Measurements from ENCODE around the gene CTNNA3. TPM values are rescaled to one million over a fixed set of nuclear protein-coding genes. Genes with fewer than 3 reads are reported as not detected.

Gene CTNNA3
- total and polyA plus RNA-seq, 10 donors, result 0.03 to 2.4 (median 0.76) TPM; not detected in 1

DNA sequence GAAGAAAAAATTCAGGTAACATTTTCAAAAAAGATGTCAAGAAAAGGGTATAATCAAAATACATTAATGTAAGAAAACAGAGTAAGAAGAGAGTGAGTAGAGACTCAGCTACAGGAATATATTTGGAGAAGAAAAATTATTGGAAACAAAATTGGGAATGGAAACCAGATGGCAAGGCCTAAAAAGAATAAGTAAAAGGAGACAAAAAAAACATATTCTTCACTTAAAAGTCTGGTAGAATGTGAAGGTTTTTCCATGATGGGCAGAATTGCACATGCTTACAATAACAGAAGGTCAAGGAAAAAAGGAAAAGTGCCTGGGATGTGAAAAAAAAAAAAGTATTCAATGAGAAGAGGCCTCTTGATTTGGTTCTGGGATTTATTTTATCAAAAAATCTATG is 1832.0 kb downstream of the CTNNA3 start:
- DNase-seq, result no peak
- no peaks in the 10 kb centered on the region for H3K36me3 ChIP-seq
- intact Hi-C loops (cut with DNase I; ENCODE audit: low total_unique reads), result no loop called here

More for the DNA sequence above, 1832.0 kb downstream of the CTNNA3 start:
- Histone ChIP-seq H3K27me3 (replicated peaks in 1 of 7) (no peaks in the 10 kb centered on the region), H3K9me3 (no peaks in the 10 kb centered on the region), H3K27ac (peak overlapping the region in 3 of 8 donors; percentile 39 to 65 (median 40)), H3K4me1 (no peaks in the 10 kb centered on the region), H3K4me3 (no peak overlapping the region)
- TF ChIP-seq, protein P1, sequence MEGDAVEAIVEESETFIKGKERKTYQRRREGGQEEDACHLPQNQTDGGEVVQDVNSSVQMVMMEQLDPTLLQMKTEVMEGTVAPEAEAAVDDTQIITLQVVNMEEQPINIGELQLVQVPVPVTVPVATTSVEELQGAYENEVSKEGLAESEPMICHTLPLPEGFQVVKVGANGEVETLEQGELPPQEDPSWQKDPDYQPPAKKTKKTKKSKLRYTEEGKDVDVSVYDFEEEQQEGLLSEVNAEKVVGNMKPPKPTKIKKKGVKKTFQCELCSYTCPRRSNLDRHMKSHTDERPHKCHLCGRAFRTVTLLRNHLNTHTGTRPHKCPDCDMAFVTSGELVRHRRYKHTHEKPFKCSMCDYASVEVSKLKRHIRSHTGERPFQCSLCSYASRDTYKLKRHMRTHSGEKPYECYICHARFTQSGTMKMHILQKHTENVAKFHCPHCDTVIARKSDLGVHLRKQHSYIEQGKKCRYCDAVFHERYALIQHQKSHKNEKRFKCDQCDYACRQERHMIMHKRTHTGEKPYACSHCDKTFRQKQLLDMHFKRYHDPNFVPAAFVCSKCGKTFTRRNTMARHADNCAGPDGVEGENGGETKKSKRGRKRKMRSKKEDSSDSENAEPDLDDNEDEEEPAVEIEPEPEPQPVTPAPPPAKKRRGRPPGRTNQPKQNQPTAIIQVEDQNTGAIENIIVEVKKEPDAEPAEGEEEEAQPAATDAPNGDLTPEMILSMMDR (IDR thresholded peaks at IDR 0.05 in 8 of 11, conservative IDR thresholded peaks at IDR 0.05 in 3 of 11), result no peak
- TF ChIP-seq POLR2A (IDR thresholded peaks at IDR 0.05) (no peak), POLR2AphosphoS5 (IDR thresholded peaks at IDR 0.05) (no peak)

Small RNA genes within 50 kb of the gene (microRNA-seq; reads per million reads assigned to microRNA genes)
- 0 to 0.72 (median 0.28) reads per million in 3 donors for gene MIR7151

Small RNA genes within 50 kb of the gene (small RNA-seq; reads per million reads assigned to genes)
- gene AL607023.1 (0 reads per million in 4 donors), gene MIR7151 (0 to 0.21 (median 0.06) reads per million in 4 donors)

Other genes starting within 250 kb of the CTNNA3 start
- 1 to 10 TPM in 3 of 7 donors, under 1 TPM in 3, not detected in 1; 0.43 to 2.0 (median 0.99) TPM for gene DNAJC12, start 142.0 kb upstream of the CTNNA3 start, total RNA-seq
- under 1 TPM; 0.62 to 0.70 (median 0.64) TPM for gene DNAJC12, start 142.0 kb upstream of the CTNNA3 start, polyA plus RNA-seq
- gene SIRT1, start 188.5 kb upstream of the CTNNA3 start, total RNA-seq, result 10 to 100 TPM; 24.1 to 33.6 (median 27.4) TPM
- gene SIRT1, start 188.5 kb upstream of the CTNNA3 start, polyA plus RNA-seq, result 10 to 100 TPM; 10.3 to 13.2 (median 10.3) TPM

Measured in spleen (tissue), 11 donors.